NAMALWA (cell line): Measurements from ENCODE around the gene NASP.
"Not testable (repeated sequence)": the region's sequence is repeated elsewhere in the genome, so short reads cannot be mapped to it uniquely, and the experiment has no call there.

ENCODE experiments used
- DNase-seq: peaks from one replicate; pipeline ENCODE4 v3.0.0-alpha.2; 2015; ENCODE audit warnings: low spot score

NASP gene

DNA sequence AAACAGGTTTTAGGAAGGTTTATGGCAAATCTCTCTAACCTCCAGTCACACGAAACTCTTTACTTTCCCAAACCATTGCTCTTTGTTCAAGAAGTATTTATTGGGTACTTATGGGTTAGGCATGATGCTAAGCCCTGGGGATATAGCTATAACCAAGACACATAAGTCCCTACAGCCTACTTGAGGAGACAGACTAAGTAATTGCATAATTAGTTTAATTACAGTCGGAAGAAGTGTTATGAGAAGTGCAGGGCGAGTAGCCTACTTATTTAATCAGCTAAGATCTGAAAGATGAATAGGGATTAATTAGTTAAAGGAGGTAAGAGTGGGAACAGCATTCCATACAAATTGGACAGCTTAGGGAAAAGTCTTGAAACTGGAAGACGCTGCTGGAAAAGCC is 13.2 kb upstream of the NASP start:
- no peak for DNase-seq

GRCh38 chr1:45573231-45573804 is 10.5 kb upstream of the NASP start:
- no peak for DNase-seq

- no peak for DNase-seq
Measured at GRCh38 chr1:45574105-45574626, 9.7 kb upstream of the NASP start.

DNA sequence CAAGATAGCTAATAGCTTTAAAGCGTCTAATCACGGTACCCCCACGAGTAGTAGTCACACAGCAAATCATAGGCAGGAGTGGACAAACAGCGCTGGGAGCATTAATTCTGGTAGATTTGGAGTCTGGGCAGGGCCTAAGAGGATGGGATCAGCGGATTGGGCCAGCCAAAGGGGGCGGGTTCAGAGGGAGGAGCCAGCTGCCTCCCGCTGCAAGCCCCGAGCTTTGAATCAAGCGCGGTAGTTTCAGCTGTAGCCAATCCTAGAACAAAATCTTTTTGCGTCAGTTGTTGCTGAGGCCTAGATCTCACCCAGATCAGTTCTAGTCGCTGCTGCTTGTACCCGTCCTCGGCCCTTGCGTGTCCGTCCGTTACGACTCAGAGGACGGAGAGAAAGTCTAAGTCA is 576 bp upstream of the NASP start:
- peak; percentile 99 for DNase-seq

DNA sequence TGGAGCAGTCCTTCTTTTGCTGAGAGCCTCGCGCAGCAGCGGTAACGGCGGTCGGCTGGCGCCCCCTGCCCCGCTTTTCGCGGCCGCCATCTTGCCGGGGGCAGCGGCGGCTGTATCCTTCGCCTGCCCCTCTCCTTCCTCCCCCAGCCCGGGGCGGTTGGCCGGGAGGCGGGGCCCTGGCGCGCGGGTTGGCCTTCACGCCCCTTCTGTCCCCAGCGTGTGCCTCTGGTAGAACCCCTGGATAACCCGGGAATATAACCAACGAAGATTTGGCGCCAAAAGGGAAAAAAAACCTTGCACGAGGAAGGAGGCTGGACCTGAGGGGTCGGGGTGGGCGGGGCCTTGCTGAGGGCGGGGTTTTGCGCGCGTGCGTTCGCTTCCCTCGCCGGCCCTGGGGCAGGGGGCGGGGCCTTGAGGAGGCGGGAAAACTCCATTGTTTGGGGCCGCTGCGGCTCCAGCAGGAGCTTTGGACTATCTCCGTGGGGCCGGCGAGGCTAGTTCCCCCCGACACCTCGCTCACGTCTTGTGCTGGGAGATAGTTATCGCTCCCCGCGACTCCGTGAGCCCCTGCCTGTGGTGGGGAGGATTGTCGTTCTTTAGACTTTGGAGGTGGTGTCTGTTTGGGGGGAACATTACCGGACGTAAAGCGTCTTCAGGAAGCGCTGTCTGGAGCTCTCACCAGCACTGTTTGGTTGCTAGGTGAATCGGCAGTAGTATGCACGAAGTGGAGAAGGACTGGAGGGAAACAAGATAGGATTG is 689 bp downstream of the NASP start:
- DNase-seq = peak; percentile 91

- no peak for DNase-seq
Measured at GRCh38 chr1:45585110-45585426, 1.2 kb downstream of the NASP start.

GRCh38 chr1:45585496-45586075 is 1.7 kb downstream of the NASP start:
- no peak for DNase-seq

DNA sequence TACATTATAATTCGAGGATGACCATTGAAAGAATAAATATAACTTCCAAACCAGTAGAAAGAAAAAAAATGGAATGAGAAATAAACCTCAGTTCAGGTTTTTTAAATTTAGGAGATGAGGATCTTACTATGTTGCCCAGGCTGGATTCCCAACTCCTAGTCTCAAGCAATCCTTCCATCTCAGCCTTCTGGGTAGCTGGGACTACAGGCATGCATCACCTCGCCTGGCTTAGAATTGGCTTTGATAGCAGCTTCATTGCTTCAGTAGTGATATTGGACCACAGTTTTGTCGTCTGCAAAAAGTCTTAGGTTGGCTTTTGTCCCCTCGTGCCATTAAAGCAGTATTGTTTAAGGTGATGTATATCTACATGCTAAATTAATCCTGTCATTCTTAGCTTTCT is 2.9 kb downstream of the NASP start:
- no peak for DNase-seq

DNA sequence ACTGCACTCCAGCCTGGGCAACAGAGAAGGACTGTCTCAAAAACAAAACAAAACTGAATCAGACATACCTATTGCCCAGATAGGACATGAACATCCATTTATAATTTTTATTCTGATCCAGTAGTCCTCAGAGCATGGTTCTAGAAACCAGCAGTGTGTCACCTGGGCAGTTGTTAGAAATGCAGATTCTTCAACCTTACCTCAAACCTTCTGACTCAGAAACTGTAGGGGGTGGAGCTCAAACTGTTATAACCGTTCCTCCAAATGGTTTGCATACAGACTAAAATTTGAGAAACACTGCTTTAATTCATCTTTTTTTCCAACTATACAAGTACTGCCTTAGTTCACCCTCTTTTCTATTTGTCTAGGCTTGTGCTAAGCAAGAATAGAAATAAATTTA is 6.0 kb downstream of the NASP start:
- DNase-seq = no peak

- DNase-seq = no peak
Measured at GRCh38 chr1:45594412-45594811, 10.6 kb downstream of the NASP start.

DNA sequence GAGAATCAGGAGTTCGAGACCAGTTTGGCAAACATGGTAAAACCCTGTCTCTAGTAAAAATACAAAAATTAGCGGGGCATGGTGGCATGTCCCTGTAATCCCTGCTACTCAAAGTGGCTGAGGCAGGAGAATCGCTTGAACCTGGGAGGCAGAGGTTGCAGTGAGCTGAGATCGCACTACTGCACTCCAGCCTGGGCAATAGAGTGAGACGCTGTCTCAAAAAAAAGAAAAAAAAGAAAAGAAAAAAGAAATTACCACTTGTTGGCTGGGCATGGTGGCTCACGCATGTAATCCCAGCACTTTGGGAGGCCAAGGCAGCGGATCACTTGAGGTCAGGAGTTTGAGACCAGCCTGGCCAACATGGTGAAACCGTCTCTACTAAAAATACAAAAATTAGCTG is 12.9 kb downstream of the NASP start:
- not testable (repeated sequence) for DNase-seq

DNA sequence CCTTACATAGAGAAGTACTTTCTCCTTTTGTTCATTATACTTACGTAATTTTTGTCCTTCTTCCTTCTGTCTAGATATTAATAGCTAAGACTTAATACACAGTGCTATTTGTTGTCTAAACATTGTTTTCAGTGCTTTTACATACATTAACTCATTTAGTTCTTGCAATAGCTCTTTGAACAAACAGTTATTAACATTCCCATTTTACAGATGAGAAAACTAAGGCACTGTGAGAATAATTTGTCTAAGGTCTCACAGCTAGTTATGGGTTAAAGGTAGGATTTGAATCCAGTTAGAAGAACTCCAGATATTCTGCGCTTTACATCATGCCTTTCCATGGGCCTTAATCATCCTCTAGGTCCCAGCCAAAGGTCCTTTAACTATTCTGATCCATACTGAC is 20.4 kb downstream of the NASP start:
- DNase-seq = no peak

- no peak for DNase-seq
Measured at GRCh38 chr1:45607404-45608074, 23.7 kb downstream of the NASP start.

DNA sequence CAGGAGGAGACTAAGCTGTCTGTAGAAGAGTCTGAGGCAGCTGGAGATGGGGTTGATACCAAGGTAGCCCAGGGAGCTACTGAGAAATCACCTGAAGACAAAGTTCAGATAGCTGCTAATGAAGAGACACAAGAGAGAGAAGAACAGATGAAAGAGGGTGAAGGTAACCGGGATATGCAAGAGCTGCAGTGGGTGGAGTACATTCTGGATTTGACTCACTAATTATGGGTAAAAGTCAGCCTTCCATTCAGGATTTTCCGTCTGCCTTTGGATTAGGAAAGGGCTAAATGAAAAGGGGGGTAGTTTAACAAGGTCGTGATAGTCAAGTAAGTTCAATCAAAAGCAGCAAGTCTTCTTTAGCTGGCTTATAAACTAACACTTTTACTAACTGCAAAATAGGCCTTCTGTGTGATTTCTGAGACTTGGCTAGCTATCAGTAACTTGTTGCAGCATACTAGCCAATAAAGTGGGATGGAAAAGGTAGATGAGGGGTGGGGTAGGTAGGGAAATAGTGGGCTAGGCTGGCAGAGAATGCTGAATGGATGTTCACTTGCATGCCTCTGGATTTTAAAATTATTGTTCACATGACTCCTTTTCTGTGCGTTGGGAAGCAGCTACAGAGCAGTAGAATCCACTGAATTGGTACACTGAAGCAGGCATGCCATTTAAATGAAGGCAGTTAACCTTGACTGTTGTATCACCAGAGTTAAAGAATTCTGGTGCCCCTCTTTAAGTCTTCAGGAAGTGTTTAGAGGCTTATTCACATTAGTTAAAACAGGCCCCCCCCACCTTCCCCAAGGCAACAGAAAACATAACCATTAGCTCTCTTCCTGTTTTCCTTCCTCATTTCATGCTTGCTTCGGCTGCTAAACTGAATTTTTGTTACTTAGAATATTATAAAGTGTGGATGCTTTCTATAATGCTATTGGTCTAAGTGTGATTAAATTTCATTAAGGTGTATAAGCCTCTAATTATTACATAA is 24.6 kb downstream of the NASP start:
- DNase-seq = no peak

DNA sequence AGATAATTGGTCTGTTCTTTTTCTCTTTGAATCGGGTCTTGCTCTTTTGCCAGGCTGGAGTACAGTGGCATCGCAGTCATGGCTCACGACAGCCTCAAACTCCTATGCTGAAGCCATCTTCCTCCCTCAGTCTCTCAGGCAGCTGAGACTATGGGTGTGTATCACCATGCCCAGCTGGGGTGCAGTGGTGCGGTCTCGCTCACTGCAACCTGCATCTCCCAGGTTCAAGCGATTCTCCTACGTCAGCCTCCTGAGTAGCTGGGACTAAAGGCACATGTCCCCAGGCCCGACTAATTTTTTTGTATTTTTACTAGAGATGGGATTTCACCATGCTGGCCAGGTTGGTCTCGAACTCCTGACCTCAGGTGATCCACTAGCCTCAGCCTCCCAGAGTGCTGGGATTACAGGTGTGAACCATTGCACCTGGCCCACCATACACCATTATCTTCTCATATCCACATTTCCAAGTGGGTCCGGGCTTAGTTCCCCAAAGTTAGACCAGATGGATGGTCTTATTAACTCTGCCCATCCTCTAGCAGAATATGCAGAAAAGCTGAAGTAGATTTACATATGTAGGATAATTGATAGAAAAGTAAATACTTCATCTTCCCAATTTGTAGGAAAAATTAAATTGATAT is 26.9 kb downstream of the NASP start:
- no peak for DNase-seq

DNA sequence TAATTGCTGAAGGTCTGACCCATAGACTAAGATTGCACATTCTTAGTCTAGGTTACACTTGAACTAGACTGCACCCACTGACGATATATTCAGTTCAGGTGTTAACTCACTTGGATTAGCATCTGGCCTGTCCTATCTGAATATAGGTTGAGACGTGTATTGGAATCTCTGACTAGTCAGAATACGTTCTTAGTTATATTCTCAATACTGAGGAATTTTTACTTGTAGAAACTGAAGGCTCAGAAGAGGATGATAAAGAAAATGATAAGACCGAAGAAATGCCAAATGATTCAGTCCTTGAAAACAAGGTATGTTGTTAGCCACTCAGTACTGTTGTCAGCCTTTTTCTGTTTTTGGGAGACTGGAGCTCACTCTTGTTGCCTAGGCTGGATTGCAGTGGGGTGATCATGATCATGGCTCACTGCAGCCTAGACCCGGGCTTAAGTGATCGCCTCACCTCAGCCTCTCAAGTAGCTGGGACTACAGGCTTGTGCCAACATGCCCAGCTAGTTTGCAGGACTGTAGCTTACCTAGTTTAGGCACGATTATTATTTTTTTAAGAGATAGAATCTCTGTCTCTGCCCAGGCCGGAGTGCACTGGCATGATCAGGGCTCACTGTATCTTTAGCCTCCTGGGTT is 29.2 kb downstream of the NASP start:
- no peak for DNase-seq

GRCh38 chr1:45615885-45616284 is 32.0 kb downstream of the NASP start:
- peak; percentile 48 for DNase-seq

- peak; percentile 10 for DNase-seq
Measured at GRCh38 chr1:45617618-45618017, 33.8 kb downstream of the NASP start.

- DNase-seq = peak; percentile 21
Measured at GRCh38 chr1:45619149-45619921, 35.5 kb downstream of the NASP start.
